HG03457 (cell line): Measurements from ENCODE around the gene MOCS1.

Experiments used
- ATAC-seq: cut with Tn5 transposase; IDR thresholded peaks from one replicate; pipeline ENCODE4 v1.9.1; 2021; ENCODE audit warnings: moderate number of reproducible peaks; ENCODE audit not compliant: unreplicated experiment

The MOCS1 gene

GRCh38 chr6:39950125-39950720, 16.0 kb upstream of the MOCS1 start:
- no peak for ATAC-seq

DNA sequence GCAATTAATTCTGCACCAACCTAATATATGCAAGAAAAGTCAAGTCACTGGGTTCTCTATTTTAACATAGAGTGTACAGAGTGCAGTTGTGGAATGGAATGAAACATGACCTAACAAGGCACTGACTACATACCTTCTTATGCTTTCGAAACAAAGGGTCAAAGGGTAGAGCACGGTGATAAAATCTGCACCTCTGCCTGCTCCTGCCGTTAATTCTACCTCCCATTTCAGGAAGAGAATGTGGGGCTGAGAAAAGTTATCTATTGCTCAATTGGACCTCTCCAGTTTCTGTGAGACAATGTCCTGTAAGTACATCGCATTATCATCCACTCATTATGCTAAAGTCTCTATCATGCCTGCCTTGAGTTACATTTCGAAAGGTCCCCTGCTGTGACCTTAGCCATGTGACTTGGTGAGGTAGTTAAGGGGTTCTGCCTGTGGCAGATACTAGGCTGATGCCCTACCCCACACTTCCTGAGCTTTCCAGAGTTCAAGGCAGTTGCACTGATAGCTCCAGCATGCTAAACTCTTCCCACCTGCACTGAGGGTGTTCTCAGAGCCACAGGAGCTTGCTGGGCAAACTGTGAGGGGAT, 14.0 kb upstream of the MOCS1 start:
- ATAC-seq, result no peak

GRCh38 chr6:39947611-39948068, 13.4 kb upstream of the MOCS1 start:
- ATAC-seq, result no peak

- ATAC-seq, result no peak
Measured at GRCh38 chr6:39945626-39946025, 11.4 kb upstream of the MOCS1 start.

GRCh38 chr6:39942903-39943580, 8.8 kb upstream of the MOCS1 start:
- ATAC-seq, result no peak

DNA sequence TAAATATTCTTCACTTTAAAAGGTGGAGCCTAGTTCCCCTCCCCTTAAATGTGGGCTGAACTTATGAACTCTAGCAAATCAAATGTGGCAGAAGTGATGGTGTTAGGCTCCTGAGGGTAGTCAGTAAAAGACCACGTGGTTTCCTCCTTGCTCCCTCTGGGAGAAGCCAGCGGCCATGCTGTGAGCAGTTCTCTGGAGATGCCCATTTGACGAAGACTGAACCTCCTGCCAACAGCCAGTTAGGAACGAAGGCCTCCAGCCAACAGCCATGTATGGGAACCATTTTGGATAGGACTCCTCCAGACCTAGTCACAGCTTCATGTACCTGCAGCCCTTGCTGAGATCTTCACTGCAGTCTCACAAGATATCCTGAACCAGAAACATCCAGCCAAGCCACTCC, 7.6 kb upstream of the MOCS1 start:
- ATAC-seq, result no peak

- ATAC-seq, result no peak
Measured at GRCh38 chr6:39941138-39941537, 6.9 kb upstream of the MOCS1 start.

GRCh38 chr6:39938773-39939654, 4.8 kb upstream of the MOCS1 start:
- no peak for ATAC-seq

DNA sequence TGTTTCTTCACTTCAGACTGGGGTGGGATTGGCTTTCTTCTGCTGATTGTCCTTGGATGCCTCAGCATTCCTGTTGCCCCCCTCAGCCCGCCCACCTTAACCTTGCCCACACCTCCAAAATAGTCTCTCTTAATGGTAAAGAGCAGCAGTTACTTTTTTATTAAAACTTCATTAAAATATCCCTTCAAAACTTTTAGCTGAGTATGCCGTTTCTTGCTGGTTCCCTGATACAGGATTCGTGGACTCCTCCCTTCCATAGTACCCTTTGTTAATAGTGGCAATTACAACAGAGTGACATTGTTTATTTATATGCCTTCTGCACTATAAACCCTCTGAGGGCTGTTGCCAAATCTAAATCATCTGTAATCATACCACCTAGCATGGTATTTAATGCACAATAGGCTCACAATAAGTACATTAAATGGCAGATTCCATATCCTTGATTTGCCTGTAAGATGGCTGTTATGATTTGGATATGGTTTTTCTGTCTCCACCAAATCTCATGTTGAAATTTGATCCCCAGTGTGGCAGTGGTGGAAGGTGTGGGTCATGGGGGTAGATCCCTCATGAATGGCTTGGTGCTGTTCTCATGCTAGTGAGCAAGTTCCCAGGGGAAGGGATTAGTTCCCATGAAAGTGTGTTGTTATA, 3.5 kb upstream of the MOCS1 start:
- no peak for ATAC-seq

- no peak for ATAC-seq
Measured at GRCh38 chr6:39936857-39937256, 2.6 kb upstream of the MOCS1 start.

DNA sequence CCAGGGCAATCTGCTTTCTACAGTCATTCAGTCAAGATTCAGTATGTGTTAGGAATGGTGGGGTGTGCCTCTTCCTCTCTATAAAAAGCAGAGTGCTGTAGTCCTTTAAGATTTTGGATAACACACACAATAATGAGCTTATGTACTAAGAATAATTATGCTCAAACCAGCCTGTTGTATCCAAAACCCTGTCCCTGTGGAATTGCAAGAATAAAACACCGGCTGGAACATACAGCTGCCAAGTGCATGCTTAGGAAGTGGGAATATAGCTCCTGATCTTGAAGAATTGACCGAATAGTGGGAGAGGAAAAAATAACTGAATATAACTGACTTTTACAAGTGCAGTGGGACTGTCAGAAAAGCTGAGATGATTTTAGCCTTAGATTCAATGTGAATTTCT, 979 bp upstream of the MOCS1 start:
- ATAC-seq, result no peak

- ATAC-seq, result no peak
Measured at GRCh38 chr6:39933669-39934130, 562 bp downstream of the MOCS1 start.

- no peak for ATAC-seq
Measured at GRCh38 chr6:39932386-39932910, 1.8 kb downstream of the MOCS1 start.

GRCh38 chr6:39931607-39932006, 2.7 kb downstream of the MOCS1 start:
- no peak for ATAC-seq

- ATAC-seq, result no peak
Measured at GRCh38 chr6:39930540-39930939, 3.7 kb downstream of the MOCS1 start.

GRCh38 chr6:39929733-39930461, 4.4 kb downstream of the MOCS1 start:
- no peak for ATAC-seq

- no peak for ATAC-seq
Measured at GRCh38 chr6:39929039-39929732, 5.1 kb downstream of the MOCS1 start.

GRCh38 chr6:39927159-39927558, 7.1 kb downstream of the MOCS1 start:
- ATAC-seq, result no peak

GRCh38 chr6:39926668-39927067, 7.6 kb downstream of the MOCS1 start:
- ATAC-seq, result no peak
